ENCODE results near the gene VEGFC.

- TF ChIP-seq, protein P1, sequence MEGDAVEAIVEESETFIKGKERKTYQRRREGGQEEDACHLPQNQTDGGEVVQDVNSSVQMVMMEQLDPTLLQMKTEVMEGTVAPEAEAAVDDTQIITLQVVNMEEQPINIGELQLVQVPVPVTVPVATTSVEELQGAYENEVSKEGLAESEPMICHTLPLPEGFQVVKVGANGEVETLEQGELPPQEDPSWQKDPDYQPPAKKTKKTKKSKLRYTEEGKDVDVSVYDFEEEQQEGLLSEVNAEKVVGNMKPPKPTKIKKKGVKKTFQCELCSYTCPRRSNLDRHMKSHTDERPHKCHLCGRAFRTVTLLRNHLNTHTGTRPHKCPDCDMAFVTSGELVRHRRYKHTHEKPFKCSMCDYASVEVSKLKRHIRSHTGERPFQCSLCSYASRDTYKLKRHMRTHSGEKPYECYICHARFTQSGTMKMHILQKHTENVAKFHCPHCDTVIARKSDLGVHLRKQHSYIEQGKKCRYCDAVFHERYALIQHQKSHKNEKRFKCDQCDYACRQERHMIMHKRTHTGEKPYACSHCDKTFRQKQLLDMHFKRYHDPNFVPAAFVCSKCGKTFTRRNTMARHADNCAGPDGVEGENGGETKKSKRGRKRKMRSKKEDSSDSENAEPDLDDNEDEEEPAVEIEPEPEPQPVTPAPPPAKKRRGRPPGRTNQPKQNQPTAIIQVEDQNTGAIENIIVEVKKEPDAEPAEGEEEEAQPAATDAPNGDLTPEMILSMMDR (IDR thresholded peaks at IDR 0.05; ENCODE audit: low read depth, low read length): no peak
- TF ChIP-seq POLR2A (IDR thresholded peaks at IDR 0.05; ENCODE audit: extremely low read depth, insufficient read length): no peak
These were observed 37.1 kb downstream of the VEGFC start for GRCh38 chr4:176755613-176756012.

Measured in NB4 (cell line).